IMR-90 (cell line): ENCODE measurements around the gene EFNA5. TPM values are rescaled to one million over a fixed set of nuclear protein-coding genes. Genes with fewer than 3 reads are reported as not detected.

Source experiments
- ATAC-seq: fragments of 200-7000 bp; cut with Tn5 transposase; 2 replicates; pipeline ENCODE4 v1.9.1; 2020; ENCODE audit warnings: low read depth, mild to moderate bottlenecking, moderate library complexity
- BruUV-seq: library from RNA; stranded (reverse); fragments of 400-500 nt; replicated peaks from 2 replicates; lab custom pipeline; 2021; lab: Mats Ljungman, UMichigan
- CTCF ChIA-PET: fragments of 300-600 bp; formaldehyde crosslinking; extraction: SDS; loops from one replicate; lab custom pipeline; 2021; ENCODE audit warnings: antibody characterized with exemption; lab: Yijun Ruan, JAX
- POLR2A ChIA-PET: fragments of 300-600 bp; sonication (Branson Sonifier 250); formaldehyde crosslinking; loops from one replicate; lab custom pipeline; 2022; ENCODE audit warnings: antibody characterized with exemption; ENCODE audit not compliant: unreplicated experiment; lab: Charles Lee
- DNase-seq: peaks from one replicate; pipeline ENCODE4 v3.0.0; 2013
- H2AFZ ChIP-seq: replicated peaks from 2 replicates; pipeline ENCODE3; 2013; ENCODE audit warnings: low read length, mild to moderate bottlenecking; ENCODE audit not compliant: poor library complexity
- H2AK5ac ChIP-seq: 2 replicates; pipeline ENCODE4 v1.6.1; 2013; ENCODE audit warnings: low read depth, low read length, inconsistent platforms
- H2AK9ac ChIP-seq: replicated peaks from 2 replicates; pipeline ENCODE3; 2013; ENCODE audit warnings: mild to moderate bottlenecking, low read depth, low read length, moderate library complexity; ENCODE audit not compliant: poor library complexity
- H2BK120ac ChIP-seq: 2 replicates; pipeline ENCODE4 v1.6.1; 2013; ENCODE audit warnings: low read depth, low read length, inconsistent platforms
- H2BK15ac ChIP-seq: 3 replicates; pipeline ENCODE4 v1.6.1; 2013; ENCODE audit warnings: low read depth, low read length, inconsistent platforms
- H2BK20ac ChIP-seq: 2 replicates; pipeline ENCODE4 v1.6.1; 2013; ENCODE audit warnings: low read depth, mild to moderate bottlenecking, inconsistent platforms, low read length, moderate library complexity
- H2BK5ac ChIP-seq: 2 replicates; pipeline ENCODE4 v1.6.1; 2013; ENCODE audit warnings: mild to moderate bottlenecking, low read depth, low read length, inconsistent platforms; ENCODE audit not compliant: poor library complexity, severe bottlenecking
- H3K14ac ChIP-seq: replicated peaks from 2 replicates; pipeline ENCODE4 v1.6.1; 2013; ENCODE audit warnings: low read depth, low read length, inconsistent platforms
- H3K18ac ChIP-seq: 2 replicates; pipeline ENCODE4 v1.6.1; 2013; ENCODE audit warnings: low read depth, low read length, control low read depth
- H3K23ac ChIP-seq: 2 replicates; pipeline ENCODE4 v1.6.1; 2013; ENCODE audit warnings: low read depth, low read length, inconsistent platforms
- H3K27ac ChIP-seq: 2 replicates; pipeline ENCODE4 v1.5.1; 2013; ENCODE audit warnings: mild to moderate bottlenecking, control low read depth, low read length; ENCODE audit not compliant: insufficient read depth
- H3K27me3 ChIP-seq: 2 replicates; pipeline ENCODE4 v1.6.1; 2013; ENCODE audit warnings: low read length; ENCODE audit not compliant: control insufficient read depth, insufficient read depth
- H3K36me3 ChIP-seq: 2 replicates; pipeline ENCODE4 v1.6.1; 2013; ENCODE audit warnings: low read length, mixed read lengths; ENCODE audit not compliant: control insufficient read depth, insufficient read depth
- H3K4ac ChIP-seq: 2 replicates; pipeline ENCODE4 v1.6.1; 2013; ENCODE audit warnings: low read depth, low read length, inconsistent platforms
- H3K4me1 ChIP-seq: 2 replicates; pipeline ENCODE4 v1.6.1; 2013; ENCODE audit warnings: low read length, mixed read lengths; ENCODE audit not compliant: control insufficient read depth, insufficient read depth
- H3K4me2 ChIP-seq: 2 replicates; pipeline ENCODE4 v1.6.1; 2013; ENCODE audit warnings: low read depth, mild to moderate bottlenecking, control low read depth, low read length, moderate library complexity
- H3K4me3 ChIP-seq: 2 replicates; pipeline ENCODE4 v1.5.1; 2013; ENCODE audit warnings: low read depth, mild to moderate bottlenecking, control low read depth, low read length, moderate library complexity; ENCODE audit not compliant: insufficient read depth
- H3K56ac ChIP-seq: 2 replicates; pipeline ENCODE4 v1.6.1; 2013; ENCODE audit warnings: low read length, inconsistent platforms; ENCODE audit not compliant: insufficient read depth; ENCODE audit errors: extremely low read depth
- H3K79me1 ChIP-seq, 2 experiments: 2 replicates each; pipeline ENCODE4 v1.6.1; 2013; ENCODE audit warnings: low read length in 2 of 2, inconsistent platforms in 1 of 2, low read depth in 1 of 2
- H3K9ac ChIP-seq: 2 replicates; pipeline ENCODE4 v1.6.1; 2013; ENCODE audit warnings: low read depth, low read length, control low read depth
- H3K9me1 ChIP-seq: 2 replicates; pipeline ENCODE4 v1.6.1; 2013; ENCODE audit warnings: low read length, inconsistent platforms; ENCODE audit not compliant: insufficient read depth
- H3K9me3 ChIP-seq: 2 replicates; pipeline ENCODE4 v1.6.1; 2013; ENCODE audit warnings: low read length; ENCODE audit not compliant: control insufficient read depth, insufficient read depth
- H4K20me1 ChIP-seq: 2 replicates; pipeline ENCODE4 v1.6.1; 2013; ENCODE audit warnings: low read length, inconsistent platforms; ENCODE audit not compliant: insufficient read depth
- H4K5ac ChIP-seq: 2 replicates; pipeline ENCODE4 v1.6.1; 2013; ENCODE audit warnings: mild to moderate bottlenecking, low read depth, low read length, control low read depth
- H4K8ac ChIP-seq, 2 experiments: 2 replicates each; pipeline ENCODE4 v1.6.1; 2013; ENCODE audit warnings: low read depth in 2 of 2, low read length in 2 of 2, control low read depth in 1 of 2, inconsistent platforms in 1 of 2
- H4K91ac ChIP-seq: 2 replicates; pipeline ENCODE4 v1.6.1; 2013; ENCODE audit warnings: low read depth, low read length, inconsistent platforms; ENCODE audit not compliant: insufficient read depth
- BHLHE40 ChIP-seq: fragments of 150-350 bp; IDR thresholded peaks from 2 replicates; pipeline ENCODE4 v1.6.1; 2016; ENCODE audit warnings: mild to moderate bottlenecking, low read depth, low read length
- CEBPB ChIP-seq: IDR thresholded peaks from 2 replicates; pipeline ENCODE4 v1.6.1; 2012; ENCODE audit warnings: low read depth, low read length, improper control_type of control experiment
- CHD1 ChIP-seq: IDR thresholded peaks from 2 replicates; pipeline ENCODE4 v1.6.1; 2012; ENCODE audit warnings: low read depth, low read length, improper control_type of control experiment
- FOS ChIP-seq: fragments of 150-350 bp; IDR thresholded peaks from 2 replicates; pipeline ENCODE4 v1.6.1; 2016; ENCODE audit warnings: low read depth, low read length
- MAFK ChIP-seq: IDR thresholded peaks from 2 replicates; pipeline ENCODE4 v1.6.1; 2012; ENCODE audit warnings: low read depth, low read length, improper control_type of control experiment
- MXI1 ChIP-seq: IDR thresholded peaks from 2 replicates; pipeline ENCODE4 v1.6.1; 2012; ENCODE audit warnings: low read depth, mild to moderate bottlenecking, low read length, moderate library complexity, borderline replicate concordance
- NFE2L2 ChIP-seq: fragments of 150-350 bp; IDR thresholded peaks from 2 replicates; pipeline ENCODE4 v1.6.1; 2016; ENCODE audit warnings: low read depth, mild to moderate bottlenecking, low read length
- POLR2A ChIP-seq: IDR thresholded peaks from 2 replicates; pipeline ENCODE4 v1.6.1; 2012; ENCODE audit warnings: mild to moderate bottlenecking, low read depth, low read length
- RAD21 ChIP-seq: IDR thresholded peaks from 2 replicates; pipeline ENCODE4 v1.6.1; 2012; ENCODE audit warnings: low read length, improper control_type of control experiment
- RCOR1 ChIP-seq: IDR thresholded peaks from 2 replicates; pipeline ENCODE4 v1.6.1; 2012; ENCODE audit warnings: mild to moderate bottlenecking, low read length, improper control_type of control experiment; ENCODE audit not compliant: insufficient replicate concordance
- SMC3 ChIP-seq: fragments of 150-350 bp; IDR thresholded peaks from 2 replicates; pipeline ENCODE4 v1.6.1; 2016; ENCODE audit warnings: low read depth, mild to moderate bottlenecking, antibody characterized with exemption, low read length, moderate library complexity
- WGBS, 2 experiments: methylation state at CpG; one replicate each; pipeline versions ENCODE4 v1.1.5 to v1.1.7; 2013; ENCODE audit warnings: missing lambda C conversion rate in 2 of 2; ENCODE audit not compliant: insufficient read length in 1 of 2; ENCODE audit errors: extremely low coverage in 2 of 2; 5-methylcytosine and 5-hydroxymethylcytosine counted together
- dilution Hi-C: fragments of 300-500 bp; cut with HindIII; formaldehyde crosslinking; loops from one replicate; pipeline ENCODE4 v1.14.3; 2018; ENCODE audit warnings: low sequenced_read_pairs; ENCODE audit not compliant: unreplicated experiment
- in situ Hi-C: fragments of 300-500 bp; cut with MboI; formaldehyde crosslinking; loops from 3 replicates; pipeline ENCODE4 v1.14.3; 2019; ENCODE audit warnings: low sequenced_read_pairs, inconsistent platforms, mixed read lengths
- intact Hi-C: fragments of 100-400 bp; cut with micrococcal nuclease; formaldehyde crosslinking; loops from 2 replicates; pipeline ENCODE4 v1.10.0; 2022
- polyA plus RNA-seq, 3 experiments: library from polyadenylated mRNA; depleted of rRNA; stranded (reverse); fragments of >200 nt; gene quantifications; 2 replicates each; pipeline ENCODE4 v1.2.3, GENCODE V29; 2012; ENCODE audit warnings: low replicate concordance in 1 of 3
- total RNA-seq: library from RNA; depleted of rRNA; stranded (reverse); fragments of >200 nt; gene quantifications from 2 replicates; pipeline ENCODE4 v1.2.3, GENCODE V29; 2012
- TF ChIP-seq, protein P1 (sequence below): fragments of 150-350 bp; IDR thresholded peaks from 2 replicates; pipeline ENCODE4 v1.6.1; 2017; ENCODE audit warnings: mild to moderate bottlenecking, antibody characterized with exemption, low read length, low read depth
- TF ChIP-seq, protein P2 (sequence below): fragments of 150-350 bp; IDR thresholded peaks from 2 replicates; pipeline ENCODE4 v1.6.1; 2016; ENCODE audit warnings: low read depth, mild to moderate bottlenecking, low read length, moderate library complexity, borderline replicate concordance

Gene EFNA5
- total and polyA plus RNA-seq, 2 of the 4 experiments (the other 2 are of a cell fraction): 1.5 to 1.6 TPM

DNA sequence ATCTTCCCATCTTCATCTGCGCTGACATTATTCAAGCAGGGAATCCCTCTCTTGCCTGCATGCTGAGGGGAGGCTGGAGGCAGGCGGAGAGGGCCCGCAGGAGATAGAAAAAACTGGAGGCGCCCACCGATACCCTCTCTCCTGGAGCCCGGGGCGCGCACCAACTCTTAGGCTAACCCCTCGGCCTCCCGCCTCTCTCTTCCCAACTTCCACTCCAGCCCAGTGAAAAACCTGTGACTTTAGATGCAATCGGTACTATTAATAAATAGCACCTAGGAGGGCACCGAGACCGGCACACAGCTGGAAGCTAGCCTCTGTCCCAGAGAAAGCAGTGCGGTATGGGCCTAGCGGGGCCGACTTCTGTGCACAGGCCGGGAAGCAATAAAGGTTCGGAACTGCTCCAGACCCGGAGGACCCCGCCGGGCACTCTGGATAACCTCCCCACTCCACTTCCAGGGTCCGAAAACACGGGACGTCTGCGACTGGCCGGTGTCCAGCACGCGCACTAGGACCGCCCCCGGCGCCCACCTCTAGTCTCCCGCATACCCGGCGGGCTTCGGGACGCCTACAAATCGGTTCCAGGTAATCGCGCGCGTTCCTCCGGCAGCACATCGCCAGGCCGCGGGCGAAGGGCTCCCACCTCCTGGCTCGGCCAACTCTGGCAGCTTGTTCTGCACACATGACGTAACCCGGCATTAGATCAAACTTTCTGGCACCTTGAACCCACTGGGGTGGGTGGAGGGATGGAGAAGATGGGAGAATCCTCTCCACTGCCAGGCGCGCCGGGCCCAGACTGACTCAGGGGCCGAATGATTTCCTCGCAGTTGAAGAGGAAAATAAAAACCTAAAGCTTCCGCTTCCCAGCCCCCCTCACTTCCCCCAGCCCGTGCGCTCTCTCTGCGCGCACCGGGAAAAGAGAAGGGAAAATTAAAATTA is 1.4 kb downstream of the EFNA5 start:
- ChIA-PET CTCF (interaction anchor here (0.6 to 1.7 kb wide), 3 partner anchors 97 to 1278 kb away, joined by 3 to 5 read pairs (median 4); no protein-coding TSS in a partner anchor), POLR2A (no interaction called here)
- H2BK20ac ChIP-seq: no peak overlapping the region
- peak overlapping the region; percentile 95 for H2AFZ ChIP-seq
- H3K9ac ChIP-seq: peak overlapping the region; percentile 44; the same call in 1 of the 2 replicates
- dilution Hi-C loops: no loop called here
- H3K9me1 ChIP-seq: no peaks in the 10 kb centered on the region
- H2BK5ac ChIP-seq: no peak overlapping the region
- intact Hi-C loops: loop anchor here (2.0 to 5.0 kb wide), 3 partner anchors 281 to 1552 kb away; no protein-coding TSS in a partner anchor
- 0 out of 2 replicates have a peak overlapping the region, but pooled peaks have one; percentile 41 for H3K14ac ChIP-seq
- peak overlapping the region; percentile 77 for H2AK9ac ChIP-seq
- H3K18ac ChIP-seq: no peak overlapping the region; the same call in 1 of the 2 replicates
- H4K20me1 ChIP-seq: no peaks in the 10 kb centered on the region
- peak overlapping the region; percentile 84 for H3K4me2 ChIP-seq
- H3K27me3 ChIP-seq: peaks cover 8% of the 10 kb centered on the region; the same call in 1 of the 2 replicates
- H3K4me3 ChIP-seq: peak overlapping the region; percentile 52
- peak overlapping the region in 1 of 2 experiments; percentile 73; a peak in 1 of 4 replicates for H4K8ac ChIP-seq
- peak overlapping the region; percentile 8; the same call in 1 of the 2 replicates for H4K91ac ChIP-seq
- H3K23ac ChIP-seq: no peak overlapping the region; the same call in 1 of the 2 replicates
- peak overlapping the region; percentile 40 for H2BK120ac ChIP-seq
- H3K9me3 ChIP-seq: no peaks in the 10 kb centered on the region
- H3K56ac ChIP-seq: peak overlapping the region; percentile 2; the same call in 1 of the 2 replicates
- no peak overlapping the region for H2BK15ac ChIP-seq
- H3K4me1 ChIP-seq: no peaks in the 10 kb centered on the region
- no peak overlapping the region for H3K4ac ChIP-seq
- no peaks in the 10 kb centered on the region for H3K36me3 ChIP-seq
- no peak overlapping the region for H2AK5ac ChIP-seq
- no CpG with 5 or more reads among the region's 60 CpGs for WGBS, 2 experiments
- in situ Hi-C loops: loop anchor here (10.0 kb wide), 1 partner anchor 1405 kb away; no protein-coding TSS in a partner anchor
- no peak for ATAC-seq
- H3K79me1 ChIP-seq: no peaks in the 10 kb centered on the region
- DNase-seq: peak; percentile 2
- no TSS peak for BruUV-seq
- H4K5ac ChIP-seq: no peak overlapping the region; the same call in 1 of the 2 replicates
- 0 out of 2 replicates have a peak overlapping the region, but pooled peaks have one; percentile 10 for H3K27ac ChIP-seq
- TF ChIP-seq RAD21 (no peak), MXI1 (no peak), RCOR1 (no peak), SMC3 (no peak), CHD1 (no peak), FOS (no peak), MAFK (no peak), POLR2A (no peak), CEBPB (no peak), BHLHE40 (no peak), NFE2L2 (no peak)
- TF ChIP-seq, protein P1, sequence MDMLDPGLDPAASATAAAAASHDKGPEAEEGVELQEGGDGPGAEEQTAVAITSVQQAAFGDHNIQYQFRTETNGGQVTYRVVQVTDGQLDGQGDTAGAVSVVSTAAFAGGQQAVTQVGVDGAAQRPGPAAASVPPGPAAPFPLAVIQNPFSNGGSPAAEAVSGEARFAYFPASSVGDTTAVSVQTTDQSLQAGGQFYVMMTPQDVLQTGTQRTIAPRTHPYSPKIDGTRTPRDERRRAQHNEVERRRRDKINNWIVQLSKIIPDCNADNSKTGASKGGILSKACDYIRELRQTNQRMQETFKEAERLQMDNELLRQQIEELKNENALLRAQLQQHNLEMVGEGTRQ: no peak
- TF ChIP-seq, protein P2, sequence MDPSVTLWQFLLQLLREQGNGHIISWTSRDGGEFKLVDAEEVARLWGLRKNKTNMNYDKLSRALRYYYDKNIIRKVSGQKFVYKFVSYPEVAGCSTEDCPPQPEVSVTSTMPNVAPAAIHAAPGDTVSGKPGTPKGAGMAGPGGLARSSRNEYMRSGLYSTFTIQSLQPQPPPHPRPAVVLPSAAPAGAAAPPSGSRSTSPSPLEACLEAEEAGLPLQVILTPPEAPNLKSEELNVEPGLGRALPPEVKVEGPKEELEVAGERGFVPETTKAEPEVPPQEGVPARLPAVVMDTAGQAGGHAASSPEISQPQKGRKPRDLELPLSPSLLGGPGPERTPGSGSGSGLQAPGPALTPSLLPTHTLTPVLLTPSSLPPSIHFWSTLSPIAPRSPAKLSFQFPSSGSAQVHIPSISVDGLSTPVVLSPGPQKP: no peak
